Measurements from ENCODE around the gene ATG9A. TPM values are rescaled to one million over a fixed set of nuclear protein-coding genes. Genes with fewer than 3 reads are reported as not detected.

The ATG9A gene
- total and polyA plus RNA-seq, 9 of the 15 experiments (the other 6 are each of a cell fraction or from before 2014, with no cell fraction given) = 0.25 to 65.6 (median 23.4) TPM

- TF ChIP-seq NR4A1 (CRISPR knock-in tag; IDR thresholded peaks at IDR 0.05) = no peak
- peak; percentile 67; the same call in 1 of the 2 replicates for TF ChIP-seq NR4A1 (tag; IDR thresholded peaks at IDR 0.05)
- no peak for TF ChIP-seq ZNF696 (CRISPR knock-in tag; conservative IDR thresholded peaks at IDR 0.05)
- no peak for TF ChIP-seq NFE2L1 (tag; IDR thresholded peaks at IDR 0.05; ENCODE audit: borderline replicate concordance, low read depth)
- TF ChIP-seq ID3 (CRISPR knock-in tag; IDR thresholded peaks at IDR 0.05) = no peak
- TF ChIP-seq ID3 (tag; IDR thresholded peaks at IDR 0.05) = no peak
- TF ChIP-seq MITF (IDR thresholded peaks at IDR 0.05) = no peak
- no peak for TF ChIP-seq RBM14 (IDR thresholded peaks at IDR 0.05; ENCODE audit: borderline replicate concordance, insufficient read depth, low read depth, low read length)
- TF ChIP-seq ZNF140 (CRISPR knock-in tag; IDR thresholded peaks at IDR 0.05) = no peak
- 0 out of 2 replicates have a peak, but pooled peaks have one; percentile 6 for TF ChIP-seq JUN (IDR thresholded peaks at IDR 0.05; ENCODE audit: borderline replicate concordance, low read depth, low read length)
- TF ChIP-seq JUN (CRISPR knock-in tag; IDR thresholded peaks at IDR 0.05; ENCODE audit: borderline replicate concordance) = no peak
- TF ChIP-seq RAD21 (CRISPR knock-in tag; conservative IDR thresholded peaks at IDR 0.05 in 1 of 2, IDR thresholded peaks at IDR 0.05 in 1 of 2) = 0 out of 4 replicates have a peak, but pooled peaks of 1 of the 2 experiments have one; percentile 15
- no peak for TF ChIP-seq ZNF280B (CRISPR knock-in tag; IDR thresholded peaks at IDR 0.05)
- no peak for TF ChIP-seq ZNF436 (CRISPR knock-in tag; IDR thresholded peaks at IDR 0.05)
- TF ChIP-seq ZNF395 (CRISPR knock-in tag; IDR thresholded peaks at IDR 0.05) = peak; percentile 93
- no peak for TF ChIP-seq NUFIP1 (IDR thresholded peaks at IDR 0.05; ENCODE audit: partially characterized antibody)
- TF ChIP-seq POLR2B (IDR thresholded peaks at IDR 0.05; ENCODE audit: low read depth, partially characterized antibody) = peak; percentile 81
- no peak for TF ChIP-seq NR0B1 (IDR thresholded peaks at IDR 0.05; ENCODE audit: partially characterized antibody)
- no peak for TF ChIP-seq NR1H2 (CRISPR knock-in tag; IDR thresholded peaks at IDR 0.05)
- TF ChIP-seq PML (IDR thresholded peaks at IDR 0.05; ENCODE audit: low read length) = peak; percentile 61; the same call in 1 of the 2 replicates
These were observed at the start of gene ATG9A, which contains the start of gene ANKZF1 (continued) for GRCh38 chr2:219229305-219230058.
